ENCODE measurements around the gene ZBTB5. TPM values are rescaled to one million over a fixed set of nuclear protein-coding genes. Genes with fewer than 3 reads are reported as not detected.

Gene ZBTB5
- total and polyA plus RNA-seq, 2 of the 13 experiments (the other 11 are each of a cell fraction or from before 2014, with no cell fraction given), result 12.5 to 20.5 TPM

DNA sequence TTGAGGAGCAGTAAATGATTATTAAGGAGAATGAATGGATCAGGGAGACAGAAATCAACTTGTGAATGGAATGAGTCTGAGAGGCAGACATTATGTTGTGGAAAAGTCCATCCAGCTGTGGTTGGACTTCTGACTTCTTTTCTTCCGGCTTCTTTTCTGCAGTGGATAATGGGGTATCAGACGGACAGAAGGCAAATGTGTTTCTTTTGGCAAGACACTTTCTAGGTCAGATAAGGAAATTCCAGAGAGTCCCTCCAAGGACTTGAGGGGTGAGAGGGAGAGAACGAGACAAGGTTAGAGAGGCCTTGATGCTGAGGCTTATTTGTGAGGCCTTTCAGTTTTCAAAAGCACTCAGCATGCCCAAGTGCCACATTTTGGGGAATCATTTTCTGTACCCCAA lies 59.9 kb downstream of the ZBTB5 start:
- Histone ChIP-seq H3K79me2 (ENCODE audit: insufficient read depth, low read length) (no peaks in the 10 kb centered on the region), H3K9me3 (ENCODE audit: low read length) (no peaks in the 10 kb centered on the region), H3K4me1 (ENCODE audit: insufficient read depth, low read length) (peaks cover 18% of the 10 kb centered on the region), H3K4me3 (replicated peaks in 1 of 3; ENCODE audit: insufficient read depth in 1 of 3, low read depth in 2 of 3, low read length in 3 of 3) (no peak overlapping the region), H3K36me3 (replicated peaks in 1 of 2; ENCODE audit: control insufficient read depth in 1 of 2, insufficient read depth in 2 of 2, low read length in 2 of 2) (no peaks in the 10 kb centered on the region), H3K27ac (ENCODE audit: extremely low read length, insufficient read depth, low read length) (no peak overlapping the region), H3K9ac (ENCODE audit: insufficient read depth, low read depth, low read length) (no peak overlapping the region), H3K4me2 (ENCODE audit: low read depth, low read length) (no peak overlapping the region), H3K27me3 (ENCODE audit: control insufficient read depth in 1 of 2, insufficient read depth in 2 of 2, low read length in 2 of 2) (0 out of 5 replicates have a peak, but pooled peaks cover 0 to 3% of the 10 kb centered on the region in 2 experiments), H4K20me1 (ENCODE audit: insufficient read depth, low read length) (no peaks in the 10 kb centered on the region), H2AFZ (ENCODE audit: low read length) (no peak overlapping the region)
- no peak for DNase-seq (ENCODE audit: low spot score)
- no peak for FAIRE-seq
- BruUV-seq (replicated peaks), result no TSS peak
- 60% methylated on average over 3 of the region's 3 CpGs for WGBS (ENCODE audit: low lambda C conversion rate)
- in situ Hi-C loops (cut with HindIII; ENCODE audit: extremely low pct_ligation_motif_present, low pct_unique_long_range_greater_than_20kb) (no loop called here), intact Hi-C loops (cut with micrococcal nuclease; ENCODE audit: unreplicated experiment) (no loop called here)
- TF ChIP-seq NCOA5 (CRISPR knock-in tag; IDR thresholded peaks at IDR 0.05) (no peak), NR3C1 (CRISPR knock-in tag; IDR thresholded peaks at IDR 0.05) (no peak), IKZF1 (IDR thresholded peaks at IDR 0.05) (no peak), KDM4B (CRISPR knock-in tag; IDR thresholded peaks at IDR 0.05) (no peak), RFXANK (CRISPR knock-in tag; IDR thresholded peaks at IDR 0.05) (no peak), ZNF788 (CRISPR knock-in tag; IDR thresholded peaks at IDR 0.05; ENCODE audit: borderline replicate concordance) (no peak), ZNF775 (CRISPR knock-in tag; IDR thresholded peaks at IDR 0.05; ENCODE audit: borderline replicate concordance) (no peak)
- TF ChIP-seq, protein P1, sequence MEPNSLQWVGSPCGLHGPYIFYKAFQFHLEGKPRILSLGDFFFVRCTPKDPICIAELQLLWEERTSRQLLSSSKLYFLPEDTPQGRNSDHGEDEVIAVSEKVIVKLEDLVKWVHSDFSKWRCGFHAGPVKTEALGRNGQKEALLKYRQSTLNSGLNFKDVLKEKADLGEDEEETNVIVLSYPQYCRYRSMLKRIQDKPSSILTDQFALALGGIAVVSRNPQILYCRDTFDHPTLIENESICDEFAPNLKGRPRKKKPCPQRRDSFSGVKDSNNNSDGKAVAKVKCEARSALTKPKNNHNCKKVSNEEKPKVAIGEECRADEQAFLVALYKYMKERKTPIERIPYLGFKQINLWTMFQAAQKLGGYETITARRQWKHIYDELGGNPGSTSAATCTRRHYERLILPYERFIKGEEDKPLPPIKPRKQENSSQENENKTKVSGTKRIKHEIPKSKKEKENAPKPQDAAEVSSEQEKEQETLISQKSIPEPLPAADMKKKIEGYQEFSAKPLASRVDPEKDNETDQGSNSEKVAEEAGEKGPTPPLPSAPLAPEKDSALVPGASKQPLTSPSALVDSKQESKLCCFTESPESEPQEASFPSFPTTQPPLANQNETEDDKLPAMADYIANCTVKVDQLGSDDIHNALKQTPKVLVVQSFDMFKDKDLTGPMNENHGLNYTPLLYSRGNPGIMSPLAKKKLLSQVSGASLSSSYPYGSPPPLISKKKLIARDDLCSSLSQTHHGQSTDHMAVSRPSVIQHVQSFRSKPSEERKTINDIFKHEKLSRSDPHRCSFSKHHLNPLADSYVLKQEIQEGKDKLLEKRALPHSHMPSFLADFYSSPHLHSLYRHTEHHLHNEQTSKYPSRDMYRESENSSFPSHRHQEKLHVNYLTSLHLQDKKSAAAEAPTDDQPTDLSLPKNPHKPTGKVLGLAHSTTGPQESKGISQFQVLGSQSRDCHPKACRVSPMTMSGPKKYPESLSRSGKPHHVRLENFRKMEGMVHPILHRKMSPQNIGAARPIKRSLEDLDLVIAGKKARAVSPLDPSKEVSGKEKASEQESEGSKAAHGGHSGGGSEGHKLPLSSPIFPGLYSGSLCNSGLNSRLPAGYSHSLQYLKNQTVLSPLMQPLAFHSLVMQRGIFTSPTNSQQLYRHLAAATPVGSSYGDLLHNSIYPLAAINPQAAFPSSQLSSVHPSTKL (CRISPR knock-in tag; IDR thresholded peaks at IDR 0.05), result no peak
- ChIA-PET POLR2A (no interaction called here), CTCF (ENCODE audit: low intra/inter-chr PET ratio, low total read pairs) (no interaction called here)
- no peak for ATAC-seq

Data from HepG2 (cell line).